ENCODE measurements around the gene RPS19BP1.

DNA sequence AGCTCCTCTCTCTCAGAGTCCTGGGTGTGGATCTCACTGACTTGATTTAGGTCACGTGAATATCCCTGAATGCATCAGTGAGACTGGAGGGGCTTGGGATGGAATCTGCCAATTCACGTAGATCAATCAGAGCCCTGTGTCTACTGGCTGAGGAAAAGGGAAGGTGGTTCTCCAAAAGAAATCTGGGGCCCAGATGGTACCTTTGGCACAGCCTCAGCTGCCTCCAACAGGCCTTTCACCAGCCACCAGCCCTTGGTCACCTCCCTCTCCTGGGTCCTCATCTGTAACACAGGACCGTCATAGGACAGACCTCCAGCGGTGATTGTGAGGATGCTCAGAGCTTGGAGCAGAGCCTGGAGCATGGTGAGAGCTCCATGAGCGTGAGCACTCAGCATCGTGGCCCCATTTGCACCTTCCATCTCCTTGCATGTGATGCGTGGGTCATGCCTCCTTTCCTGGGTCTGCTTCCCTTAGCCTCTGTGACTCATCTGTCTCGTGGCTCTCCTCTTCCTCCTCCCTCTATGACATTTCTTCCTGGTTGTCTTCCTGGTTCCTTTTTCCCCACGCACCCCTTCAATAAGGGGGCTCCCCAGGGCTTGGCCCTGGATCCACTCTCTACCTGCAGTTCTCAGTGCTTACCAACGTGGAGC, 38.0 kb downstream of the RPS19BP1 start:
- TF ChIP-seq, protein P1, sequence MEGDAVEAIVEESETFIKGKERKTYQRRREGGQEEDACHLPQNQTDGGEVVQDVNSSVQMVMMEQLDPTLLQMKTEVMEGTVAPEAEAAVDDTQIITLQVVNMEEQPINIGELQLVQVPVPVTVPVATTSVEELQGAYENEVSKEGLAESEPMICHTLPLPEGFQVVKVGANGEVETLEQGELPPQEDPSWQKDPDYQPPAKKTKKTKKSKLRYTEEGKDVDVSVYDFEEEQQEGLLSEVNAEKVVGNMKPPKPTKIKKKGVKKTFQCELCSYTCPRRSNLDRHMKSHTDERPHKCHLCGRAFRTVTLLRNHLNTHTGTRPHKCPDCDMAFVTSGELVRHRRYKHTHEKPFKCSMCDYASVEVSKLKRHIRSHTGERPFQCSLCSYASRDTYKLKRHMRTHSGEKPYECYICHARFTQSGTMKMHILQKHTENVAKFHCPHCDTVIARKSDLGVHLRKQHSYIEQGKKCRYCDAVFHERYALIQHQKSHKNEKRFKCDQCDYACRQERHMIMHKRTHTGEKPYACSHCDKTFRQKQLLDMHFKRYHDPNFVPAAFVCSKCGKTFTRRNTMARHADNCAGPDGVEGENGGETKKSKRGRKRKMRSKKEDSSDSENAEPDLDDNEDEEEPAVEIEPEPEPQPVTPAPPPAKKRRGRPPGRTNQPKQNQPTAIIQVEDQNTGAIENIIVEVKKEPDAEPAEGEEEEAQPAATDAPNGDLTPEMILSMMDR (IDR thresholded peaks at IDR 0.05), result no peak
- TF ChIP-seq POLR2A (IDR thresholded peaks at IDR 0.05), result no peak
- no peak for TF ChIP-seq EP300 (IDR thresholded peaks at IDR 0.05)
